SK-N-SH (cell line): ENCODE data around the gene GPR18. TPM values are rescaled to one million over a fixed set of nuclear protein-coding genes. Genes with fewer than 3 reads are reported as not detected.

Experiments used
- CTCF ChIA-PET: fragments of 300-600, 350-600 bp; formaldehyde crosslinking; extraction: SDS; loops from one replicate; lab custom pipeline; 2021; lab: Yijun Ruan, JAX
- POLR2A ChIA-PET: fragments of 350-600 bp; sonication (Branson Sonifier 250); formaldehyde crosslinking; extraction: SDS; loops from one replicate; lab custom pipeline; 2020; ENCODE audit warnings: antibody characterized with exemption, inconsistent platforms; lab: Yijun Ruan, JAX
- DNase-seq: peaks from one replicate; pipeline ENCODE4 v3.0.0; 2012
- H2AFZ ChIP-seq: fragments of 200-600 bp; sonication (generic); 2 replicates; pipeline ENCODE4 v1.8.1; 2016; ENCODE audit warnings: antibody characterized with exemption, mild to moderate bottlenecking, low read depth
- H3F3A ChIP-seq: fragments of 200-600 bp; sonication (generic); replicated peaks from 2 replicates; pipeline ENCODE3; 2016; ENCODE audit warnings: antibody characterized with exemption, mild to moderate bottlenecking; ENCODE audit not compliant: insufficient read depth
- H3K27ac ChIP-seq, 2 experiments: fragments of 200-500 bp in 1 of 2; fragments of 200-600 bp in 1 of 2; sonication (Bioruptor generic) in 1 of 2; sonication (generic), shearing (Covaris generic) in 1 of 2; 2 replicates each; pipeline versions ENCODE4 v1.5.1 to v1.6.1; 2014 to 2016; ENCODE audit warnings: low read depth in 2 of 2, inconsistent platforms in 1 of 2, low read length in 1 of 2, mild to moderate bottlenecking in 1 of 2, mixed read lengths in 1 of 2
- H3K27me3 ChIP-seq: fragments of 200-600 bp; sonication (generic), shearing (Covaris generic); 2 replicates; pipeline ENCODE4 v1.6.1; 2016; ENCODE audit warnings: mixed run types; ENCODE audit not compliant: insufficient read depth
- H3K36me3 ChIP-seq, 2 experiments: fragments of 200-500 bp in 1 of 2; fragments of 200-600 bp in 1 of 2; sonication (Bioruptor generic) in 1 of 2; sonication (generic) in 1 of 2; replicated peaks in 1 of 2; 2 replicates each; pipeline versions ENCODE3 to v1.5.1; 2014 to 2016; ENCODE audit warnings: low read length in 1 of 2, mild to moderate bottlenecking in 1 of 2; ENCODE audit not compliant: insufficient read depth in 2 of 2, control insufficient read depth in 1 of 2
- H3K4me1 ChIP-seq, 2 experiments: fragments of 200-500 bp in 1 of 2; fragments of 200-600 bp in 1 of 2; sonication (Bioruptor generic) in 1 of 2; sonication (generic), shearing (Covaris generic) in 1 of 2; 2 replicates each; pipeline versions ENCODE4 v1.5.1 to v1.6.1; 2014 to 2016; ENCODE audit warnings: low read depth in 1 of 2, low read length in 1 of 2, mixed run types in 1 of 2; ENCODE audit not compliant: insufficient read depth in 2 of 2, control insufficient read depth in 1 of 2
- H3K4me2 ChIP-seq: fragments of 200-600 bp; sonication (generic), shearing (Covaris generic); 2 replicates; pipeline ENCODE4 v1.6.1; 2017; ENCODE audit warnings: mixed run types
- H3K4me3 ChIP-seq, 2 experiments: fragments of 200-500 bp in 1 of 2; fragments of 200-600 bp in 1 of 2; sonication (Bioruptor generic) in 1 of 2; sonication (generic), shearing (Covaris generic) in 1 of 2; 2 replicates each; pipeline versions ENCODE4 v1.5.1 to v1.8.1; 2014 to 2016; ENCODE audit warnings: low read depth in 2 of 2, inconsistent platforms in 1 of 2, low read length in 1 of 2, mild to moderate bottlenecking in 1 of 2, mixed read lengths in 1 of 2, moderate library complexity in 1 of 2
- H3K79me2 ChIP-seq: fragments of 200-600 bp; sonication (generic); 2 replicates; pipeline ENCODE4 v1.8.1; 2017; ENCODE audit warnings: mild to moderate bottlenecking; ENCODE audit not compliant: insufficient read depth
- H3K9ac ChIP-seq: fragments of 200-600 bp; sonication (generic); 2 replicates; pipeline ENCODE4 v1.6.1; 2017; ENCODE audit warnings: mixed run types
- H3K9me2 ChIP-seq: fragments of 200-600 bp; sonication (generic); 2 replicates; pipeline ENCODE4 v1.6.1; 2017; ENCODE audit warnings: mixed run types
- H3K9me3 ChIP-seq: fragments of 200-600 bp; sonication (generic); 2 replicates; pipeline ENCODE4 v1.6.1; 2017; ENCODE audit warnings: mixed run types, mild to moderate bottlenecking, moderate library complexity
- H4K20me1 ChIP-seq: fragments of 200-600 bp; sonication (generic); 2 replicates; pipeline ENCODE4 v1.6.1; 2017; ENCODE audit warnings: mild to moderate bottlenecking, mixed run types; ENCODE audit not compliant: insufficient read depth
- FOSL2 ChIP-seq: IDR thresholded peaks from 2 replicates; pipeline ENCODE4 v1.4.0; 2012; ENCODE audit warnings: low read depth, mild to moderate bottlenecking, moderate library complexity, borderline replicate concordance
- IRF3 ChIP-seq: fragments of 150-350 bp; IDR thresholded peaks from 2 replicates; pipeline ENCODE4 v1.6.1; 2016; ENCODE audit warnings: mild to moderate bottlenecking, low read depth, low read length
- PBX3 ChIP-seq: IDR thresholded peaks from 2 replicates; pipeline ENCODE4; 2012
- RAD21 ChIP-seq: IDR thresholded peaks from 2 replicates; pipeline ENCODE4 v1.6.1; 2012; ENCODE audit warnings: mild to moderate bottlenecking, low read length
- SIN3A ChIP-seq: IDR thresholded peaks from 2 replicates; pipeline ENCODE4 v1.6.1; 2012; ENCODE audit warnings: low read depth, mild to moderate bottlenecking, low read length, moderate library complexity, borderline replicate concordance
- SMC3 ChIP-seq: IDR thresholded peaks from 2 replicates; pipeline ENCODE4 v1.6.1; 2012; ENCODE audit warnings: low read depth, low read length, improper control_type of control experiment
- TCF12 ChIP-seq: IDR thresholded peaks from 2 replicates; pipeline ENCODE4 v1.4.0; 2012
- WGBS: methylation state at CpG from one replicate; pipeline ENCODE4 v1.1.6; 2017; ENCODE audit warnings: low lambda C conversion rate; 5-methylcytosine and 5-hydroxymethylcytosine counted together
- polyA plus RNA-seq, 3 experiments: library from polyadenylated mRNA; depleted of rRNA; stranded (reverse); fragments of >200 nt; gene quantifications; 2 replicates each; pipeline ENCODE4 v1.2.3, GENCODE V29; 2012

Gene GPR18
- polyA plus RNA-seq, 1 of the 3 experiments (the other 2 are of a cell fraction) = not detected

GRCh38 chr13:99307648-99308339 is 49.6 kb upstream of the GPR18 start:
- peak overlapping the region; percentile 20; the same call in 1 of the 2 replicates for H3K9ac ChIP-seq
- CTCF ChIA-PET = interaction anchor here (1.2 to 1.3 kb wide), 2 partner anchors 38 to 131 kb away, joined by 3 read pairs; no protein-coding TSS in a partner anchor
- POLR2A ChIA-PET = no interaction called here

GRCh38 chr13:99307247-99307646 is 49.1 kb upstream of the GPR18 start, which contains the start of gene GPR183:
GPR183 (minus strand) TSS chr13:99307399; CDS start chr13:99296145, 11,254 bp downstream.
- peak within 1 kb of the TSS; percentile 75 for H3K4me2 ChIP-seq
- H3K36me3 ChIP-seq = peaks cover 0 to 5% of the 10 kb centered on the region in 2 experiments
- H4K20me1 ChIP-seq = 0 out of 2 replicates have a peak, but pooled peaks cover 5% of the 10 kb centered on the region
- peak within 1 kb of the TSS in 1 of 2 experiments; percentile 79; a peak in 3 of 4 replicates for H3K27ac ChIP-seq
- no peaks in the 10 kb centered on the region for H3K9me2 ChIP-seq
- CTCF ChIA-PET = interaction anchor here (1.8 kb wide), 1 partner anchor 130 kb away, joined by 5 read pairs; no protein-coding TSS in a partner anchor
- H3K79me2 ChIP-seq = peaks cover 6% of the 10 kb centered on the region; the same call in 1 of the 2 replicates
- no peak within 1 kb of the TSS for H2AFZ ChIP-seq
- H3K27me3 ChIP-seq = no peaks in the 10 kb centered on the region
- DNase-seq = no peak
- peaks cover 23 to 34% of the 10 kb centered on the region in 2 experiments for H3K4me1 ChIP-seq
- WGBS = 58% methylated on average over 4 of the region's 4 CpGs
- peak within 1 kb of the TSS; percentile 20; the same call in 1 of the 2 replicates for H3K9ac ChIP-seq
- POLR2A ChIA-PET = no interaction called here
- H3F3A ChIP-seq = peaks cover 30% of the 10 kb centered on the region
- TF ChIP-seq RAD21 (no peak), FOSL2 (no peak), SMC3 (no peak), SIN3A (no peak)
- H3K4me3 ChIP-seq = no peak within 1 kb of the TSS; a peak in 2 of 4 replicates
- H3K9me3 ChIP-seq = no peaks in the 10 kb centered on the region

More at GRCh38 chr13:99307648-99308339, 49.6 kb upstream of the GPR18 start:
- H3K4me1 ChIP-seq = peaks cover 23 to 39% of the 10 kb centered on the region in 2 experiments
- 21% methylated on average over 6 of the region's 6 CpGs for WGBS
- peak overlapping the region; percentile 75 for H3K4me2 ChIP-seq
- no peak for DNase-seq
- no peaks in the 10 kb centered on the region for H3K9me2 ChIP-seq
- no peak overlapping the region for H2AFZ ChIP-seq
- 0 out of 2 replicates have a peak, but pooled peaks cover 5% of the 10 kb centered on the region for H4K20me1 ChIP-seq
- peak overlapping the region in 1 of 2 experiments; percentile 79; a peak in 3 of 4 replicates for H3K27ac ChIP-seq
- H3K36me3 ChIP-seq = peaks cover 0 to 5% of the 10 kb centered on the region in 2 experiments
- peaks cover 6% of the 10 kb centered on the region; the same call in 1 of the 2 replicates for H3K79me2 ChIP-seq
- H3K27me3 ChIP-seq = no peaks in the 10 kb centered on the region
- H3F3A ChIP-seq = peaks cover 30% of the 10 kb centered on the region
- peak; percentile 78 for TF ChIP-seq PBX3
- TF ChIP-seq FOSL2 = peak; percentile 33; the same call in 1 of the 2 replicates
- TF ChIP-seq TCF12 = peak; percentile 30
- no peak for TF ChIP-seq IRF3
- H3K4me3 ChIP-seq = no peak overlapping the region; a peak in 2 of 4 replicates
- H3K9me3 ChIP-seq = no peaks in the 10 kb centered on the region
